ENCODE results near the gene CHCHD5. TPM values are rescaled to one million over a fixed set of nuclear protein-coding genes. Genes with fewer than 3 reads are reported as not detected.

Gene CHCHD5
- total and polyA plus RNA-seq, 2 of the 8 experiments (the other 6 are each of a cell fraction or from before 2014, with no cell fraction given), result 27.2 to 71.5 TPM

GRCh38 chr2:112637289-112637660 is 52.9 kb downstream of the CHCHD5 start:
- ChIA-PET POLR2A (ENCODE audit: partially characterized antibody) (interaction anchor here (0.6 to 5.9 kb wide), 3 partner anchors 9 to 51 kb away, joined by 3 to 40 read pairs (median 4); partner anchors contain the start of gene SLC20A1), CTCF (ENCODE audit: partially characterized antibody) (interaction anchor here (0.6 to 3.7 kb wide), 3 partner anchors 11 to 126 kb away, joined by 3 to 26 read pairs (median 4); no protein-coding TSS in a partner anchor)
- Histone ChIP-seq H3K9ac (replicated peaks in 1 of 4; ENCODE audit: extremely low read depth in 1 of 4, low read depth in 3 of 4, low read length in 3 of 4) (no peak overlapping the region), H3K18ac (ENCODE audit: extremely low read depth, low read length) (no peak overlapping the region), H3K27me3 (replicated peaks in 1 of 4; ENCODE audit: control insufficient read depth in 3 of 4, extremely low read depth in 1 of 4, insufficient read depth in 3 of 4, low read length in 3 of 4) (no peaks in the 10 kb centered on the region), H4K20me1 (replicated peaks in 1 of 2; ENCODE audit: control insufficient read depth in 1 of 2, insufficient read depth in 2 of 2, low read length in 2 of 2) (no peaks in the 10 kb centered on the region), H2BK120ac (replicated peaks; ENCODE audit: low read depth, low read length) (no peak overlapping the region), H4K5ac (ENCODE audit: insufficient read length, low read depth, low read length) (no peak overlapping the region), H2BK15ac (ENCODE audit: low read length) (no peak overlapping the region), H3K9me3 (ENCODE audit: insufficient read depth in 2 of 2, low read depth in 1 of 2, low read length in 1 of 2) (no peaks in the 10 kb centered on the region), H3K79me1 (ENCODE audit: low read depth, low read length) (no peaks in the 10 kb centered on the region; the same call in 1 of the 2 replicates), H2AK5ac (ENCODE audit: low read depth, low read length) (no peak overlapping the region), H3K4me1 (replicated peaks in 1 of 4; ENCODE audit: control insufficient read depth in 3 of 4, insufficient read depth in 4 of 4, low read length in 3 of 4) (0 out of 7 replicates have a peak, but pooled peaks cover 0 to 2% (median 0%) of the 10 kb centered on the region in 4 experiments), H2BK20ac (ENCODE audit: low read length) (no peak overlapping the region), H3K79me2 (ENCODE audit: control insufficient read depth in 1 of 2, insufficient read depth in 2 of 2, low read length in 2 of 2) (no peaks in the 10 kb centered on the region), H3K4ac (replicated peaks; ENCODE audit: insufficient read length, low read depth, low read length) (no peak overlapping the region), H3K23ac (ENCODE audit: insufficient read length) (no peak overlapping the region), H2AFZ (ENCODE audit: low read length) (no peak overlapping the region), H4K91ac (replicated peaks; ENCODE audit: insufficient read length, low read length) (no peak overlapping the region), H3K14ac (ENCODE audit: insufficient read length) (no peak overlapping the region), H3K36me3 (ENCODE audit: control insufficient read depth in 2 of 4, insufficient read depth in 4 of 4, low read length in 3 of 4) (no peaks in the 10 kb centered on the region), H4K8ac (ENCODE audit: extremely low read depth, insufficient read depth, low read length) (no peak overlapping the region), H3K4me3 (ENCODE audit: extremely low read depth in 1 of 4, insufficient read depth in 2 of 4, low read depth in 3 of 4, low read length in 4 of 4) (no peak overlapping the region), H2BK5ac (ENCODE audit: low read depth, low read length) (no peak overlapping the region), H2BK12ac (ENCODE audit: low read depth, low read length) (no peak overlapping the region), H3K56ac (replicated peaks; ENCODE audit: insufficient read length, low read depth, low read length) (no peak overlapping the region), H3K23me2 (ENCODE audit: low read depth, low read length) (no peaks in the 10 kb centered on the region; the same call in 1 of the 2 replicates), H3K4me2 (ENCODE audit: insufficient read depth in 1 of 2, low read depth in 2 of 2, low read length in 2 of 2) (no peak overlapping the region), H3K27ac (ENCODE audit: low read depth, low read length) (no peak overlapping the region)
- no peak for DNase-seq (ENCODE audit: low read depth in 1 of 2, low spot score in 2 of 2)
- no peak for FAIRE-seq
- WGBS, 2 experiments (ENCODE audit: extremely low coverage in 1 of 2, insufficient coverage in 1 of 2, insufficient read length in 1 of 2, insufficient replicate concordance in 2 of 2, low coverage in 1 of 2, low lambda C conversion rate in 2 of 2, missing lambda C conversion rate in 1 of 2), result 88% methylated on average over 4 of the region's 4 CpGs; no CpG with 5 or more reads in 1 of the 2 experiments
- TF ChIP-seq SAP30 (IDR thresholded peaks at IDR 0.05; ENCODE audit: insufficient read depth, insufficient replicate concordance, low read length) (no peak), KDM4A (IDR thresholded peaks at IDR 0.05; ENCODE audit: low read depth, low read length, severe bottlenecking) (no peak), KDM5A (IDR thresholded peaks at IDR 0.05; ENCODE audit: low read length) (no peak), KDM1A (IDR thresholded peaks at IDR 0.05; ENCODE audit: borderline replicate concordance, low read length) (no peak), POU5F1 (IDR thresholded peaks at IDR 0.05; ENCODE audit: low read depth, low read length) (no peak), BACH1 (IDR thresholded peaks at IDR 0.05; ENCODE audit: low read length) (no peak), CEBPB (IDR thresholded peaks at IDR 0.05; ENCODE audit: low read depth, low read length) (no peak), MAX (IDR thresholded peaks at IDR 0.05) (no peak), TEAD4 (IDR thresholded peaks at IDR 0.05; ENCODE audit: low read depth, low read length) (no peak), SUZ12 (IDR thresholded peaks at IDR 0.05; ENCODE audit: low read length) (no peak)

All from H1 (cell line).